H1 (cell line): ENCODE data around the gene OGFOD2. TPM values are rescaled to one million over a fixed set of nuclear protein-coding genes. Genes with fewer than 3 reads are reported as not detected.

ENCODE experiments used
- CBX8 ChIP-seq: fragments of 300-800, 300-1000 bp; sonication (generic); IDR thresholded peaks from 2 replicates; pipeline ENCODE4 v1.7.1; 2016; ENCODE audit warnings: low read depth, low read length, borderline replicate concordance
- CHD2 ChIP-seq: IDR thresholded peaks from 2 replicates; pipeline ENCODE4 v1.6.1; 2012; ENCODE audit warnings: low read length, improper control_type of control experiment
- CHD7 ChIP-seq: fragments of 300-600 bp; sonication (generic); IDR thresholded peaks from 2 replicates; pipeline ENCODE4 v1.7.1; 2012; ENCODE audit warnings: low read length, moderate library complexity, mild to moderate bottlenecking, inconsistent platforms; ENCODE audit not compliant: insufficient replicate concordance
- CTCF ChIP-seq, 3 experiments: IDR thresholded peaks; 1 replicate in 2 of 3; 2 replicates in 1 of 3; pipeline versions ENCODE4 v1.5.1 to v1.6.1; 2011; ENCODE audit warnings: low read length in 3 of 3, mild to moderate bottlenecking in 3 of 3, inconsistent platforms in 2 of 3, low read depth in 1 of 3, moderate library complexity in 1 of 3; ENCODE audit not compliant: insufficient read depth in 1 of 3; ENCODE audit errors: control extremely low read depth in 1 of 3
- FOSL1 ChIP-seq: IDR thresholded peaks from 2 replicates; pipeline ENCODE4 v1.6.1; 2011; ENCODE audit warnings: mild to moderate bottlenecking, low read depth, low read length, moderate library complexity; ENCODE audit not compliant: insufficient read depth
- SIX5 ChIP-seq: IDR thresholded peaks from 2 replicates; pipeline ENCODE4 v1.6.1; 2011; ENCODE audit warnings: mild to moderate bottlenecking, low read depth, low read length
- SUZ12 ChIP-seq: fragments of 200-600 bp; sonication (generic); IDR thresholded peaks from 2 replicates; pipeline ENCODE4 v1.6.1; 2012; ENCODE audit warnings: mild to moderate bottlenecking, inconsistent platforms, low read length, moderate library complexity, mixed read lengths
- TEAD4 ChIP-seq: IDR thresholded peaks from 2 replicates; pipeline ENCODE4 v1.6.1; 2012; ENCODE audit warnings: low read depth, low read length, inconsistent platforms, mixed read lengths
- polyA plus RNA-seq, 7 experiments: library from polyadenylated mRNA; depleted of rRNA in 3 of 7; stranded (reverse) in 5 of 7; unstranded in 2 of 7; fragments of >200 nt in 5 of 7; fragments of 200-250 nt in 2 of 7; gene quantifications; 1 replicate in 5 of 7; 2 replicates in 1 of 7; 4 replicates in 1 of 7; pipeline versions ENCODE4 v1.2.1 to v1.2.3, GENCODE V29; 2011 to 2013; ENCODE audit warnings: missing spikeins in 2 of 7, mixed read lengths in 2 of 7
- total RNA-seq: library from RNA; stranded (reverse); fragmentation: NEBNext Ultra II Directional; extraction: Animal tissue kit (Norgen Biotek cat#: 25700); gene quantifications from 2 replicates; pipeline ENCODE4 v1.2.1, GENCODE V29; 2021

OGFOD2 gene
- total and polyA plus RNA-seq, 2 of the 8 experiments (the other 6 are each of a cell fraction or from before 2014, with no cell fraction given), result 17.3 to 20.3 TPM

DNA sequence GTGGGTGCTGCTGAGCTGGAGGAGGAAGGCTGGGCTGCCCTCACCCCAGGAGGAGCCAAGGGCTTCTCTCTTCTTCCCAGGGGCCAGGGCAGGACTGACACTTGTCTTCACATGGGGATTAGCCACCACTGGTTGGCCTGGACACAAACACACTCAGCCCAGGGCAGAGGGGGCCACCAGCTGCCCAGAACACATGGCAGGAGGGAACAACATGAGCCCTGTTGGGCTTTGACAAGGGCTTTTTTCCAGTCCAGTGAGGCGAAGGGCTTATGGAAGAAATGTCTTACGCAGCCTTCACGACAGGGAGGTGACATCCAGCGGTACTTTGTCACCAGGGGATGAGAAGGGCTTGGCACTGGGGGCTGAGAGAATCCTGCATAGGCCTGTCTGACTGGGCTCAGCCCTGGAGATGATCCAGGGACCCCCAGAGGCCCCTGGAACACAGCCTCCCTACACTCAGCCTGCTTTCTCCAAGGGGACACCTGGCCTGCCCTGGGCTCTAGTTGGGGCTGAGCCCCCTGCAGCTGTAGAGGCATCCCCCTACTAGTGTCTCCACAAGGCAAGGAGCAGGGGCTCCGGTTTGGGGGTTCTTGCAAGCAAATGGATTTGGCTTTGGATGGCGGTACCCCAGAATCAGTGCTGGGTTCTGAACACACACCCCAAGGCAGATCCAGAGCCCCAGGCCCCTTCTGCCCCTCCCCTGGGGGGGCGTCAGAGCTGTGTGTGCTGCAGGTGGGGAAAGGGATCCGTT, 24.3 kb downstream of the OGFOD2 start (continued):
- TF ChIP-seq CHD7, result no peak
- no peak for TF ChIP-seq SUZ12
- TF ChIP-seq CTCF (IDR thresholded peaks at IDR 0.05; ENCODE audit: control extremely low read depth in 1 of 3, insufficient read depth in 1 of 3, low read depth in 1 of 3, low read length in 3 of 3), result no peak
- TF ChIP-seq SIX5, result no peak
- no peak for TF ChIP-seq CBX8
- no peak for TF ChIP-seq CHD2
- no peak for TF ChIP-seq FOSL1
- no peak for TF ChIP-seq TEAD4
